HEK293 (cell line): ENCODE results near the gene SPEG.

ENCODE experiments used
- GLIS1 ChIP-seq: fragments of 450-650 bp; formaldehyde crosslinking; IDR thresholded peaks from 2 replicates; pipeline ENCODE4 v1.5.1; 2016; ENCODE audit warnings: missing biosample characterization, missing genetic modification characterization
- KLF16 ChIP-seq: fragments of 450-650 bp; formaldehyde crosslinking; IDR thresholded peaks from 2 replicates; pipeline ENCODE4 v1.5.1; 2017; ENCODE audit warnings: missing biosample characterization, missing genetic modification characterization
- MYNN ChIP-seq: fragments of 450-650 bp; formaldehyde crosslinking; IDR thresholded peaks from 2 replicates; pipeline ENCODE4 v1.5.1; 2016; ENCODE audit warnings: missing biosample characterization, missing genetic modification characterization, borderline replicate concordance
- ZBTB20 ChIP-seq: fragments of 450-650 bp; formaldehyde crosslinking; IDR thresholded peaks from 2 replicates; pipeline ENCODE4 v1.5.1; 2016; ENCODE audit warnings: missing biosample characterization, missing genetic modification characterization
- ZNF133 ChIP-seq: fragments of 450-650 bp; formaldehyde crosslinking; IDR thresholded peaks from 2 replicates; pipeline ENCODE4 v1.5.1; 2016; ENCODE audit warnings: missing biosample characterization, missing genetic modification characterization
- ZNF175 ChIP-seq: fragments of 450-650 bp; formaldehyde crosslinking; IDR thresholded peaks from 2 replicates; pipeline ENCODE4 v1.5.1; 2016; ENCODE audit warnings: missing biosample characterization, missing genetic modification characterization
- ZNF202 ChIP-seq: fragments of 450-650 bp; formaldehyde crosslinking; IDR thresholded peaks from 2 replicates; pipeline ENCODE4 v1.5.1; 2016; ENCODE audit warnings: missing biosample characterization, missing genetic modification characterization, borderline replicate concordance
- ZNF214 ChIP-seq: fragments of 450-650 bp; formaldehyde crosslinking; IDR thresholded peaks from 2 replicates; pipeline ENCODE4 v1.5.1; 2017; ENCODE audit warnings: missing biosample characterization, mild to moderate bottlenecking, missing genetic modification characterization, borderline replicate concordance
- ZNF335 ChIP-seq: fragments of 450-650 bp; formaldehyde crosslinking; conservative IDR thresholded peaks from 2 replicates; pipeline ENCODE4 v1.5.1; 2016; ENCODE audit warnings: missing biosample characterization, missing genetic modification characterization
- ZNF391 ChIP-seq: fragments of 450-650 bp; formaldehyde crosslinking; IDR thresholded peaks from 2 replicates; pipeline ENCODE4 v1.5.1; 2016; ENCODE audit warnings: low read depth, missing biosample characterization, missing genetic modification characterization, borderline replicate concordance
- ZNF433 ChIP-seq: fragments of 450-650 bp; formaldehyde crosslinking; IDR thresholded peaks from 2 replicates; pipeline ENCODE4 v1.5.1; 2016; ENCODE audit warnings: missing biosample characterization, missing genetic modification characterization, low read depth
- ZNF548 ChIP-seq: fragments of 450-650 bp; formaldehyde crosslinking; IDR thresholded peaks from 2 replicates; pipeline ENCODE4 v1.5.1; 2016; ENCODE audit warnings: missing biosample characterization, missing genetic modification characterization
- ZNF560 ChIP-seq: fragments of 450-650 bp; formaldehyde crosslinking; IDR thresholded peaks from 2 replicates; pipeline ENCODE4 v1.5.1; 2017; ENCODE audit warnings: missing biosample characterization, missing genetic modification characterization, borderline replicate concordance
- ZNF610 ChIP-seq: fragments of 450-650 bp; formaldehyde crosslinking; IDR thresholded peaks from 2 replicates; pipeline ENCODE4 v1.5.1; 2016; ENCODE audit warnings: missing biosample characterization, missing genetic modification characterization, borderline replicate concordance
- ZNF654 ChIP-seq: fragments of 450-650 bp; formaldehyde crosslinking; IDR thresholded peaks from 2 replicates; pipeline ENCODE4 v1.5.1; 2016; ENCODE audit warnings: low read depth, missing biosample characterization, missing genetic modification characterization
- ZNF677 ChIP-seq: fragments of 450-650 bp; IDR thresholded peaks from 2 replicates; pipeline ENCODE4 v1.5.0; 2018; ENCODE audit warnings: missing biosample characterization, mild to moderate bottlenecking, missing genetic modification characterization, moderate library complexity
- ZNF707 ChIP-seq: fragments of 450-650 bp; formaldehyde crosslinking; IDR thresholded peaks from 2 replicates; pipeline ENCODE4 v1.5.1; 2016; ENCODE audit warnings: missing biosample characterization, missing genetic modification characterization
- ZNF76 ChIP-seq: fragments of 450-650 bp; formaldehyde crosslinking; IDR thresholded peaks from 2 replicates; pipeline ENCODE4; 2016; ENCODE audit warnings: low read depth, missing biosample characterization, missing genetic modification characterization, borderline replicate concordance
- TF ChIP-seq, protein P1 (sequence below): fragments of 450-650 bp; formaldehyde crosslinking; conservative IDR thresholded peaks from 2 replicates; pipeline ENCODE4 v1.5.1; 2016; ENCODE audit warnings: low read depth, missing biosample characterization, missing genetic modification characterization
- TF ChIP-seq, protein P2 (sequence below): fragments of 450-650 bp; formaldehyde crosslinking; IDR thresholded peaks from 2 replicates; pipeline ENCODE4 v1.5.1; 2016; ENCODE audit warnings: missing biosample characterization, missing genetic modification characterization
- TF ChIP-seq, protein P3 (sequence below): fragments of 450-650 bp; formaldehyde crosslinking; IDR thresholded peaks from 2 replicates; pipeline ENCODE4 v1.5.1; 2017; ENCODE audit warnings: missing biosample characterization, missing genetic modification characterization

The SPEG gene

DNA sequence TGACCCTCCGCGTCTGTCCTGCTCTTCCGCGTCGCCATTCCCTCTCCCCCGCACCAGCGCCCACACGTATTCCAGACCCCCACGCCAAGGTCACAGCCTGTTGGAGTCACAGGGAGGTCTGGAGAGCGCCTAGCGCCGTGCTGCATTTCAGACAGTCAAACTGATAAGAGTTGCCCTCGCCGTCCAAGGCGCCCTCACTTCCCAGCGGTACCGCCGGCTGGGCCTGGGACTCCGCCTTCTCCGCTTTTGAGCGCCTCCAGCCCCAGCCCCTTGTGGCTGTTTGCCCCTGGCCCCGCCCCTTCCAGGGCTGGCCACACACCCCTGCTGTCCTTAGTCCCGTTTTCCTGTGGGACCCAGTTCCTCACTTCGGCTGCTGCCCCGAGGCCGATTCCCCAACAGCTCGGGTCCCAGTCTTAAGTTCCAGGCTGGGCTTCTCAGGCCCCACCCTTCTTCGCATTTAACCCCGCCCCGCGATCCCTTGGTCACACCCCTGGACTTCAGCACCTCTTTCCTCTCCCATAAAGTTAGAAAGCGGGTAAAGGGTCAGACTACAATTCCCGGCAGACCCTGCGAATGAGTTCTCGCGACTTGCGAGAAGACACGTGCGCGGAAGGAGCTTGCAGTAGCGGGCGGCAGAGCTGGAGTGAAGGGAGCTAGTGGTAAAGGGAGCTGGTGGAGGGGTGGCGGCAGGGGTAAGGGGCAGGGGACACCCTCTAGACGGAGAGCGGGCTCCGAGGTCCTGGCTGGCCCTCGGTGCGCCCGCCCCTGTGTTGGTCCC, 63.8 kb downstream of the SPEG start, which contains the start of gene GMPPA (continued):
- TF ChIP-seq, protein P1, sequence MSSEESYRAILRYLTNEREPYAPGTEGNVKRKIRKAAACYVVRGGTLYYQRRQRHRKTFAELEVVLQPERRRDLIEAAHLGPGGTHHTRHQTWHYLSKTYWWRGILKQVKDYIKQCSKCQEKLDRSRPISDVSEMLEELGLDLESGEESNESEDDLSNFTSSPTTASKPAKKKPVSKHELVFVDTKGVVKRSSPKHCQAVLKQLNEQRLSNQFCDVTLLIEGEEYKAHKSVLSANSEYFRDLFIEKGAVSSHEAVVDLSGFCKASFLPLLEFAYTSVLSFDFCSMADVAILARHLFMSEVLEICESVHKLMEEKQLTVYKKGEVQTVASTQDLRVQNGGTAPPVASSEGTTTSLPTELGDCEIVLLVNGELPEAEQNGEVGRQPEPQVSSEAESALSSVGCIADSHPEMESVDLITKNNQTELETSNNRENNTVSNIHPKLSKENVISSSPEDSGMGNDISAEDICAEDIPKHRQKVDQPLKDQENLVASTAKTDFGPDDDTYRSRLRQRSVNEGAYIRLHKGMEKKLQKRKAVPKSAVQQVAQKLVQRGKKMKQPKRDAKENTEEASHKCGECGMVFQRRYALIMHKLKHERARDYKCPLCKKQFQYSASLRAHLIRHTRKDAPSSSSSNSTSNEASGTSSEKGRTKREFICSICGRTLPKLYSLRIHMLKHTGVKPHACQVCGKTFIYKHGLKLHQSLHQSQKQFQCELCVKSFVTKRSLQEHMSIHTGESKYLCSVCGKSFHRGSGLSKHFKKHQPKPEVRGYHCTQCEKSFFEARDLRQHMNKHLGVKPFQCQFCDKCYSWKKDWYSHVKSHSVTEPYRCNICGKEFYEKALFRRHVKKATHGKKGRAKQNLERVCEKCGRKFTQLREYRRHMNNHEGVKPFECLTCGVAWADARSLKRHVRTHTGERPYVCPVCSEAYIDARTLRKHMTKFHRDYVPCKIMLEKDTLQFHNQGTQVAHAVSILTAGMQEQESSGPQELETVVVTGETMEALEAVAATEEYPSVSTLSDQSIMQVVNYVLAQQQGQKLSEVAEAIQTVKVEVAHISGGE: peak; percentile 37; the same call in 1 of the 2 replicates
- TF ChIP-seq ZNF707 (tag by site-specific recombination): no peak
- no peak for TF ChIP-seq ZNF391 (tag by site-specific recombination)
- TF ChIP-seq KLF16: no peak
- no peak for TF ChIP-seq ZNF433
- peak; percentile 91 for TF ChIP-seq ZNF76 (tag by site-specific recombination)
- TF ChIP-seq ZNF560: no peak
- TF ChIP-seq ZNF133: no peak
- TF ChIP-seq MYNN (tag by site-specific recombination): no peak
- peak; percentile 34 for TF ChIP-seq GLIS1 (tag by site-specific recombination)
- no peak for TF ChIP-seq ZNF677 (tag by site-specific recombination)
- TF ChIP-seq ZNF202: no peak
- TF ChIP-seq ZNF610 (tag by site-specific recombination): no peak
- TF ChIP-seq, protein P2, sequence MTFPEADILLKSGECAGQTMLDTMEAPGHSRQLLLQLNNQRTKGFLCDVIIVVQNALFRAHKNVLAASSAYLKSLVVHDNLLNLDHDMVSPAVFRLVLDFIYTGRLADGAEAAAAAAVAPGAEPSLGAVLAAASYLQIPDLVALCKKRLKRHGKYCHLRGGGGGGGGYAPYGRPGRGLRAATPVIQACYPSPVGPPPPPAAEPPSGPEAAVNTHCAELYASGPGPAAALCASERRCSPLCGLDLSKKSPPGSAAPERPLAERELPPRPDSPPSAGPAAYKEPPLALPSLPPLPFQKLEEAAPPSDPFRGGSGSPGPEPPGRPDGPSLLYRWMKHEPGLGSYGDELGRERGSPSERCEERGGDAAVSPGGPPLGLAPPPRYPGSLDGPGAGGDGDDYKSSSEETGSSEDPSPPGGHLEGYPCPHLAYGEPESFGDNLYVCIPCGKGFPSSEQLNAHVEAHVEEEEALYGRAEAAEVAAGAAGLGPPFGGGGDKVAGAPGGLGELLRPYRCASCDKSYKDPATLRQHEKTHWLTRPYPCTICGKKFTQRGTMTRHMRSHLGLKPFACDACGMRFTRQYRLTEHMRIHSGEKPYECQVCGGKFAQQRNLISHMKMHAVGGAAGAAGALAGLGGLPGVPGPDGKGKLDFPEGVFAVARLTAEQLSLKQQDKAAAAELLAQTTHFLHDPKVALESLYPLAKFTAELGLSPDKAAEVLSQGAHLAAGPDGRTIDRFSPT (tag by site-specific recombination): no peak; the same call in 1 of the 2 replicates
- no peak for TF ChIP-seq ZNF214 (tag by site-specific recombination)
- TF ChIP-seq ZNF335 (tag by site-specific recombination): peak; percentile 42
- peak; percentile 13; the same call in 1 of the 2 replicates for TF ChIP-seq ZBTB20 (tag by site-specific recombination)
- TF ChIP-seq ZNF175 (tag by site-specific recombination): no peak
- TF ChIP-seq ZNF654 (tag by site-specific recombination): no peak
- TF ChIP-seq ZNF548: no peak
- TF ChIP-seq, protein P3, sequence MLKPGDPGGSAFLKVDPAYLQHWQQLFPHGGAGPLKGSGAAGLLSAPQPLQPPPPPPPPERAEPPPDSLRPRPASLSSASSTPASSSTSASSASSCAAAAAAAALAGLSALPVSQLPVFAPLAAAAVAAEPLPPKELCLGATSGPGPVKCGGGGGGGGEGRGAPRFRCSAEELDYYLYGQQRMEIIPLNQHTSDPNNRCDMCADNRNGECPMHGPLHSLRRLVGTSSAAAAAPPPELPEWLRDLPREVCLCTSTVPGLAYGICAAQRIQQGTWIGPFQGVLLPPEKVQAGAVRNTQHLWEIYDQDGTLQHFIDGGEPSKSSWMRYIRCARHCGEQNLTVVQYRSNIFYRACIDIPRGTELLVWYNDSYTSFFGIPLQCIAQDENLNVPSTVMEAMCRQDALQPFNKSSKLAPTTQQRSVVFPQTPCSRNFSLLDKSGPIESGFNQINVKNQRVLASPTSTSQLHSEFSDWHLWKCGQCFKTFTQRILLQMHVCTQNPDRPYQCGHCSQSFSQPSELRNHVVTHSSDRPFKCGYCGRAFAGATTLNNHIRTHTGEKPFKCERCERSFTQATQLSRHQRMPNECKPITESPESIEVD (tag by site-specific recombination): no peak
